Right ventricle myocardium superior (tissue), 1 donor: ENCODE data around the gene ALDH18A1. TPM values are rescaled to one million over a fixed set of nuclear protein-coding genes. Genes with fewer than 3 reads are reported as not detected.

ENCODE experiments used
- ATAC-seq: fragments of 200-7000 bp; cut with Tn5 transposase; one replicate; pipeline ENCODE4 v1.9.1; 2020; ENCODE audit warnings: mild to moderate bottlenecking; ENCODE audit not compliant: poor library complexity
- DNase-seq: peaks from one replicate; pipeline ENCODE4 v3.0.0-alpha.2; 2020
- intact Hi-C: fragments of 100-400 bp; cut with DNase I; formaldehyde crosslinking; loops from one replicate; pipeline ENCODE4 v1.11.2; 2022
- total RNA-seq: library from RNA; stranded (reverse); fragmentation: NEBNext Ultra II Directional; extraction: Animal tissue kit (Norgen Biotek cat#: 25700); gene quantifications from one replicate; pipeline ENCODE4 v1.2.1, GENCODE V29; 2021
- donor health status: DM: no; HTN: yes; CAD: no; lungs with severe emphysema.

ALDH18A1 gene
- total RNA-seq, 1 donor from 2014 or later = 9.7 TPM

DNA sequence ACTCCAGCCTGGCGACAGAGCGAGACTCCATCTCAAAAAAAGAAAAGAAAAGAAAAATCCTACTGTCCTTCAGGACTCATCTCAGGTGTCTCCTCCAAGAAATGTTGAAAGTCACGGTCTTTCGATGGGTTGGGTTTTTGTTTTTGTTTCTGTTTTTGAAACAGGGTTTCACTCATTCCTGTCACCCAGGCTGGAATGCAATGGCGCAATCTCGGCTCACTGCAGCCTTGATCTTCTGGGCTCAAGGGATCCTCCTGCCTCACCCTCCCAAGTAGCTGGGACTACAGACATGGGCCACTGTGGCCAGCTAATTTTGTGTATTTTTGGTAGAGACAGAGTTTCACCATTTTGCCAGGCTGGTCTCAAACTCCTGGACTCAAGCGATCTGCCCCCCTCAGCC lies 92.2 kb downstream of the ALDH18A1 start:
- no peak for ATAC-seq
- intact Hi-C loops = no loop called here
- DNase-seq = no peak

DNA sequence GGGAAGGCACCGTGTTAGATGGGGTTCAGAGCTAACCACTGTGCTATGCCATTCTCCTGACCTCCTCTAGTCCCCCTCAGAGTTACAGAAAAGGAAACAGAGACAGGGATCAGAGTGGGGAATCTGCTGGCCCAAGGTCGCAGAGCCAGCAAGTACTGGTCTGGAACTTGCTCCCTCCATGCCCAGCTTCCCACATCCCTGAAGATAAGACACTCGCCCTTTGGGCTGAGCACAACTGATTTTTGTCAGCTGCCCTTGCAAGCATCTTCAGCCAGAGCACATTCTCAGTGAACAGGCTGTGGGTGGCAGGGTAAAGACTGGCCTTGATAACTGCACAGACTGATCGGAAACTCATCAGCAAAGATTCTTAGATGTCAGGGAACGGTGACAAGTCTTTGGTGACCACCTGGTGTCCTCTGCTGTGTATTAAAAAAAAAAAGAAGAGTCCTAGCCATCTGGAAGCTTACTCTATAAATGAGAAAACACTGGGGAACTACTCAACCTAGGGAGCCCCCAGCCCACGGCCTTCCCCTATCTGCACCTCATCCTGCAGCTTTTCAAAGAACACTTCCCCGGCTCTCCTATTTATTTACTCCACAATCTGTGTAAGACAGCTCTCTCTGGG lies 94.1 kb downstream of the ALDH18A1 start:
- DNase-seq (no peak), ATAC-seq (no peak)
- intact Hi-C loops = no loop called here

DNA sequence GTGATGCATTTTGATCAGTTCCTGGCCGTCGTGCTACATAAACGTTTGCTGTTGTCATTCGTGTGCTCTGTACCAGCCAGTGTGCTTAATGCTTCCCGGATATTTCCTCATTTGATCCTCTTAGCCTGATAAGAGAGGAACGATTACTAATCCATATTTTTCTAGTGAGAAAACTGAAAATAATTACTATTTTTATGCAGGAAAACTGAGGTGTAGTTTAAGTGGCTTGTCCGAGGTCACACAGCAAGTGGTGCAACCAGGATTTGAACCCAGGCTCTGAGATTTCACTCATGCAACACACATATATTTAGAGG lies 94.7 kb downstream of the ALDH18A1 start:
- intact Hi-C loops = no loop called here
- no peak for DNase-seq
- ATAC-seq = no peak

DNA sequence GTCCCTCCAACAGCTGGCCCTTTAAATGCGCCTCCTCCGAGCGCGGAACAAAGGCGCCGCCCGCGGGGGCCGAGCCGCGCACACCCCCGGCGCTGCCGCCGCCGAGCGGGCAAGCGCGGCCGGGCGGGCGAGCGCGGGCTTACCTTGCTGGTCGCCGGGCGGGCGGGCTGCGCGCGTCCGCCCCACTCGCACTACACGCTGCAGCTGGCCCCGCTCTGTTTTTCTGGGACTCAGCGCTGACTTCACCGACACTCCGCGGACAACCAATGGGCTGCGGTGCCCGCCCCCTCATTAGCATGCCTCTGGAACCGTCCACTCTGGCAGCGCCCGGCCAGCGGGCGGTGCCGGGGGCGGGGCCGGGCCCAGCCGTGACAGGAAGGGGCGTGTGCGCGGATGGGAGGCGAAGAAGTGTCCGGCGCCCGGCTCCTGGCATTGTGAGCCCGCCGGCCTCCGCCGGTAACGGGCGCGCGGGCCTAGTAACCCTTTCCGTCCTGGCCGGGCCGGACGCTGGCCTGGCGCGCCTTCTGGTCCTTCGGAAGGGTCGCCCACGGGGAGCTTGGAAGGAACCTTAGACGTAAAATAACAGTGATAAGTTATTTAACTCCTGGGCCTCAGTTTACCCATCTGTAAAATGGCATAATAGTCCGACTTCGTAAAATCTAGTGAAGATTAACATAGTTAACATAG lies 95.2 kb downstream of the ALDH18A1 start, which contains the start of gene SORBS1:
TSS of gene SORBS1 (minus strand) at position 195 of the 687 bp plus-strand sequence. CDS start 120,236 bp downstream, outside the sequence.
- intact Hi-C loops = no loop called here
- ATAC-seq = peak; percentile 98
- DNase-seq = peak; percentile 97

DNA sequence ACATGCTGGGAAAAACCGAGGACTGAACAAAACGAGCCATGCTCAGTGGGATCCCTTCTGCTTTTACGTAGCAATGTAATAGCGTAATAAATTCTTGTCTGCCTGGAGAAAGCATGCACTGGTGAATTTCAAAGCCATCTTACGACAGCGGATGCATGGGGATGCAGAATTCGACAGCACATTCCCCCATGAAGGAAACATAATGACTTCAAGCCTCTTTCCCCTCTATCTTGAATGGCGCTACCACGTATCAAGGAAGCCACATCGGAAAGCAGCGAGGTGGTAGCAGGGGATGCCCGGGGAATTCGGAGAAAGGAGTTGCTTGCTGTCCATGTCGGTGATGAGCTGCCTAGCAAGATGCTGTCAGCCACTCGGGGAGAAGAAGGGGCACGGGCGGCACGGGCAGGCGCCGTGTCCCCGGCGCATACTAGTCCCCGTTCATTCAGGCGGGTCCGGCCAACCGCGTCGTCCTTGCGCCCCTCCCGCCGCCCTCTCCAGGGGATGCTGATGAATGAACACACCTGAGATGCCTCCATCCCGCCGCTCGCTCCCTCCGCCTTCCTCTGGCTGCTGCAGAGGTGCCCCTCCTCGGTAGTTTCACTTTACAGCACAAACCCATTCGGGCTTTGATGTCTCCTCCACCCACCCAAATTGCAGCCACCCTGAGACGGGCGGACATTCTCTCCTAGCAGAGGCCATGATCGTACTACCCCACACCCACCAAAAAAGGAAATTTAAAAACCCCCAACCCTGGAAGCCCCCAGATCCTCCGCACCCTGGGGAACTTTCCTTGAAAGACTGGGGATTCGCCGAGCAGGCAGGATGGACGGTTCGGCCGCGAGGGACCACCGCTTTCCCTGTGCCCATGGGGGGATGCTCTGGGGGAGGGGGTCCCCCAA lies 96.0 kb downstream of the ALDH18A1 start:
- intact Hi-C loops = no loop called here
- peak; percentile 59 for DNase-seq
- ATAC-seq = no peak

DNA sequence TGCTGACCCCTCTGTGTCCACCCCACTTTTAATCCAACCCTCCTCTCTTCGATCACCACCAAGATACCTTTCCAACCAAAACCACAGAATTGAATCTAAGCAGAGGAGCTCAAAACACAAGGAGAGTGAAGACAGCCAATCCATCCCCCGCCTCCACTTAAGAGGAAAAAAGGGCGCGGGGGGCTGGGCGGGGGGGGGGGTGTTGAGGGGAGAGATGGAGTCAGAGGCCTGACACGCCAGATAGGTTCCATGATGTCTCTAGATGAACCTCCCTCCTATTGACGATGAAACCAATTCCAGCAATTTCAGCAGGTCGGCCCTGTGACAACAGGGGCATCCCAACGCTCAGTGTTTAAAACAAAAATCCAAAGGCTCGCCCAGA lies 96.6 kb downstream of the ALDH18A1 start:
- intact Hi-C loops = loop anchor here (5.0 kb wide), 1 partner anchor 128 kb away; no protein-coding TSS in a partner anchor
- DNase-seq (no peak), ATAC-seq (no peak)

DNA sequence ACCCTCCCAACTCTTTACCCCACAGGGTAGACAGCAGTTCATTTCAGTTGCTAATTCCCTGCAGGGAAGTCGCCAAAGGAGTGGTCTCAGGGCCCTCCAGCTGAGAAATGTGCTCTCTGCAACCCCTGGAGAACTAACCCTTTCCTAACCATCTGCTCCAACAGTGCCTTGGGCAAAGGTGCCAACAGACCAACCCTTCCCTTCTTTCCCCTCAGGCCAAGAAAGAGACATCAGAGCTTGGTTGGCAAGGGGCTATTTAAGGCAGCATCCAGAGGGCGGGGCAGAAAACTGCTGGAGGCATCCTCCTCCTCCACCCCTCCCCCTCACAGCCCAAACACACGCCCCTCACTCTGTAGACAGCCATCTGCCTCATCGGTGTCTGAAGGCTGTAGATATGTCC lies 97.0 kb downstream of the ALDH18A1 start:
- intact Hi-C loops = loop anchor here (5.0 kb wide), 1 partner anchor 127 kb away; no protein-coding TSS in a partner anchor
- no peak for DNase-seq
- ATAC-seq = no peak

DNA sequence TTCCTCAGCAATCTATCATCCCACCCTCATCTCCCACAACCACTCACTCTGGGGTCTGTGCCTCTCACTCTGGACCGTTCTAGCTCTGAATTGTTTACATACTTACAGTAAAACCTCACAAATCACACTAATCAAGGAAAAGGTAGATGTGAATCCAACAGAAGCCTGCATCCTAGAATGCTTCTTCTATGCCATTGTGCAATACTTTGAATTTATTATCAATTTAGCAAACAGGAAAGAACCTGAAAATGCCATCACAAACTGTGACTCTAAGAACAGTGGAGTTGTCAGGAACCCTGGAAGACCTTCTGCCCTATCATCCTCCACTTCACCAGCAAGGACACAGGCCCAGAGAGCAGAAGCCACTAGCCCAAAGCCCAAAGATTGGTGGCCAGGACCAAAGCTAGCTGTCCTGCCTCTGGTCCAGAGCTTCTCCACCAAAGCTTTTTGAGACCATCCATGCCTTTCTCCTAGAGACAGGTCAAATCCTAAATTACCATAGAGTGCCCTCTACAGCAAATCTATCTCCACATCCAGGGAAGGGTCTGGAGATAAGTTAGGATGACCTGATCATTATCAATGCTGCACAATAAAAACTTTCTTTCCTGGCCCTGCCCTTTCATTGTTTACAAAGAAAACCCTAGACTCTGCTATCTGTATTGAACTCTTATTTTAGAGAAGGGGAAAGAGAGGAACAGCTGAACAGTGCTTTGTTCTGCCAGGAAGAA lies 97.8 kb downstream of the ALDH18A1 start:
- intact Hi-C loops = loop anchor here (5.0 kb wide), 1 partner anchor 126 kb away; no protein-coding TSS in a partner anchor
- no peak for ATAC-seq
- no peak for DNase-seq

DNA sequence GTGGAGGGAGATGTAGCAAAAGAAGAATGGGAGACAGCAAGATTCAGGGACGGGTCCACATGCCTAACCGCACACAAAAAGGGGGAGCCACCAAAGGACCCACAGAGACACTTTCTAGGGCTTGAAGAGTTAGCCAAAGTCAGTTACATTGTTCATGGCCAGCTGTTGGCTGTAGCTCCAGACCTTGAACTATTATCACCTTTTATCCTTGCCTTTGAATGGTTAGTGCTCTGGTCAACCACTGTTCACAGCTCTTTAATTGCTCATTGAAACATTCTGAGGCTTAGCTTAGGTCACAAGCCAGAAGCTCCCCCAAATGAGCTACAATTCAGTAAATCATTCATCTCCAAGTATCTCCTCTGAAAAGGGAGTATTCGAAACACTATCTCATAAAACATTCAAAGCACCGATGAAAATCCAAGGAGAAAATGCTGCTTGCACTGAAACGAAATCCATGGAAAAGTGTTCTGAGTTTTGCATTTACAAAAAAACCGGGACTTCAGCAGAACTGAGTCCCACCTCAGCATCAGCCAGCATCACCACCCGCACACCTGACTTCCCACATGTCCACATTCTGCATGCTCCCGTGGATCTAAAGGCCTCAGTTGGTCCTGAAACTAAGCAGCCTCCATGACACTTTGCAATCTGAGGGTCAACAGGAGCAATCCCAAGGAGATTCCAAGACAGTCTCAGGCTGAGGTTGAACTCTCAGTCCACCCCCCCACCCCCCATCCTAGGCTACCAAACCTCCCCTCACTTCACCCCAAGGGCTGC lies 99.3 kb downstream of the ALDH18A1 start:
- ATAC-seq = no peak
- DNase-seq = no peak
- intact Hi-C loops = loop anchor here (5.0 kb wide), 1 partner anchor 125 kb away; no protein-coding TSS in a partner anchor

Other genes with a start within 250 kb of the ALDH18A1 start
- 697 TPM for gene SORBS1, start 95.3 kb downstream of the ALDH18A1 start, total RNA-seq
- 8.5 TPM for gene TCTN3, start 37.2 kb upstream of the ALDH18A1 start, total RNA-seq
- gene ENTPD1, start 99.5 kb upstream of the ALDH18A1 start, total RNA-seq = 6.0 TPM